ENCODE results near the gene GABRB1.

DNA sequence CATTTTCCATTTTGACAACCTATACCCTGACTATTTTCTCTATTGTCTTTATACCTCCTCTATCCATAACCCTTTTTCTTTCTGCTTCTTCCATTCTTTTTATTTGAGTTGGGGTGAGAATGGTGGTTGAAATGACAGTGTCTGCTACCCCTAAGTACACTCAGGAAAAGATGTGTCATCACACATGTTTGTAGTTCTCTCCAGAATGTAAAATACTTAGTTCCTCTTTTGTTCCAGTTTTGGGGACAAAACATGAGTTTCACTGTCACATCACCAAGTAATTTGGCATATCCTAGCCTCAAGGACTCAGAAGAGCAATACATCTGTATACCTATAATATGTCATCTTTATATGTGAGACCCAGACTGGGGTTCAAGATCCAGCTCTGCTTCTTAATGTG is 341.8 kb downstream of the GABRB1 start:
- TF ChIP-seq, protein P1, sequence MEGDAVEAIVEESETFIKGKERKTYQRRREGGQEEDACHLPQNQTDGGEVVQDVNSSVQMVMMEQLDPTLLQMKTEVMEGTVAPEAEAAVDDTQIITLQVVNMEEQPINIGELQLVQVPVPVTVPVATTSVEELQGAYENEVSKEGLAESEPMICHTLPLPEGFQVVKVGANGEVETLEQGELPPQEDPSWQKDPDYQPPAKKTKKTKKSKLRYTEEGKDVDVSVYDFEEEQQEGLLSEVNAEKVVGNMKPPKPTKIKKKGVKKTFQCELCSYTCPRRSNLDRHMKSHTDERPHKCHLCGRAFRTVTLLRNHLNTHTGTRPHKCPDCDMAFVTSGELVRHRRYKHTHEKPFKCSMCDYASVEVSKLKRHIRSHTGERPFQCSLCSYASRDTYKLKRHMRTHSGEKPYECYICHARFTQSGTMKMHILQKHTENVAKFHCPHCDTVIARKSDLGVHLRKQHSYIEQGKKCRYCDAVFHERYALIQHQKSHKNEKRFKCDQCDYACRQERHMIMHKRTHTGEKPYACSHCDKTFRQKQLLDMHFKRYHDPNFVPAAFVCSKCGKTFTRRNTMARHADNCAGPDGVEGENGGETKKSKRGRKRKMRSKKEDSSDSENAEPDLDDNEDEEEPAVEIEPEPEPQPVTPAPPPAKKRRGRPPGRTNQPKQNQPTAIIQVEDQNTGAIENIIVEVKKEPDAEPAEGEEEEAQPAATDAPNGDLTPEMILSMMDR (IDR thresholded peaks at IDR 0.05; ENCODE audit: low read length), result no peak
- no peak for TF ChIP-seq EZH2 (IDR thresholded peaks at IDR 0.05; ENCODE audit: borderline replicate concordance, low read length)
